Loucy (cell line): ENCODE results near the gene CHST6.

ENCODE experiments used
- H2AFZ ChIP-seq: fragments of 200-600 bp; sonication (generic); 2 replicates; pipeline ENCODE4 v1.6.0; 2016; ENCODE audit warnings: antibody characterized with exemption, mild to moderate bottlenecking, low read length, moderate library complexity
- H3F3A ChIP-seq: fragments of 200-600 bp; 2 replicates; pipeline ENCODE4 v1.6.0; 2016; ENCODE audit warnings: antibody characterized with exemption, low read depth, mild to moderate bottlenecking
- H3K27me3 ChIP-seq: fragments of 200-600 bp; sonication (generic); 2 replicates; pipeline ENCODE4 v1.6.1; 2014; ENCODE audit warnings: low read length, mild to moderate bottlenecking; ENCODE audit not compliant: insufficient read depth, poor library complexity, severe bottlenecking
- H3K36me3 ChIP-seq: fragments of 200-600 bp; sonication (generic); 2 replicates; pipeline ENCODE4 v1.6.1; 2016; ENCODE audit warnings: low read length; ENCODE audit not compliant: insufficient read depth
- H3K4me1 ChIP-seq: fragments of 200-600 bp; sonication (generic); 2 replicates; pipeline ENCODE4 v1.5.1; 2014; ENCODE audit warnings: low read length, mild to moderate bottlenecking; ENCODE audit not compliant: insufficient read depth, poor library complexity, severe bottlenecking
- H3K4me2 ChIP-seq: fragments of 200-600 bp; sonication (generic); 2 replicates; pipeline ENCODE4 v1.6.0; 2014; ENCODE audit warnings: antibody characterized with exemption, low read length, low read depth, mild to moderate bottlenecking; ENCODE audit not compliant: poor library complexity, severe bottlenecking
- H3K4me3 ChIP-seq: fragments of 200-600 bp; sonication (generic); 2 replicates; pipeline ENCODE4 v1.5.1; 2014; ENCODE audit warnings: low read length, mild to moderate bottlenecking, mixed read lengths; ENCODE audit not compliant: poor library complexity, severe bottlenecking
- H3K79me2 ChIP-seq: fragments of 200-600 bp; sonication (generic); 2 replicates; pipeline ENCODE4 v1.6.1; 2014; ENCODE audit warnings: low read length; ENCODE audit not compliant: insufficient read depth
- H3K9ac ChIP-seq: fragments of 200-600 bp; sonication (generic); 2 replicates; pipeline ENCODE4 v1.6.0; 2014; ENCODE audit warnings: mild to moderate bottlenecking, low read depth, low read length, moderate library complexity; ENCODE audit not compliant: poor library complexity, severe bottlenecking
- H3K9me2 ChIP-seq: fragments of 200-600 bp; sonication (generic); replicated peaks from 2 replicates; pipeline ENCODE4 v1.6.1; 2016; ENCODE audit warnings: low read depth, low read length, mixed read lengths
- H3K9me3 ChIP-seq: fragments of 200-600 bp; sonication (generic); 2 replicates; pipeline ENCODE4 v1.6.1; 2014; ENCODE audit warnings: mild to moderate bottlenecking, antibody characterized with exemption, low read length, low read depth; ENCODE audit not compliant: insufficient read depth
- H4K20me1 ChIP-seq: fragments of 200-600 bp; sonication (generic); 2 replicates; pipeline ENCODE4 v1.6.0; 2014; ENCODE audit warnings: antibody characterized with exemption, low read length, mild to moderate bottlenecking; ENCODE audit not compliant: insufficient read depth, poor library complexity, severe bottlenecking
- CTCF ChIP-seq: fragments of 200-600 bp; sonication (generic); conservative IDR thresholded peaks from 2 replicates; pipeline ENCODE4 v1.5.1; 2014; ENCODE audit warnings: mild to moderate bottlenecking, antibody characterized with exemption, low read length
- EZH2phosphoT487 ChIP-seq: fragments of 200-600 bp; IDR thresholded peaks from 2 replicates; pipeline ENCODE4 v1.6.1; 2018; ENCODE audit warnings: antibody characterized with exemption, mild to moderate bottlenecking, moderate library complexity, borderline replicate concordance

Gene CHST6

DNA sequence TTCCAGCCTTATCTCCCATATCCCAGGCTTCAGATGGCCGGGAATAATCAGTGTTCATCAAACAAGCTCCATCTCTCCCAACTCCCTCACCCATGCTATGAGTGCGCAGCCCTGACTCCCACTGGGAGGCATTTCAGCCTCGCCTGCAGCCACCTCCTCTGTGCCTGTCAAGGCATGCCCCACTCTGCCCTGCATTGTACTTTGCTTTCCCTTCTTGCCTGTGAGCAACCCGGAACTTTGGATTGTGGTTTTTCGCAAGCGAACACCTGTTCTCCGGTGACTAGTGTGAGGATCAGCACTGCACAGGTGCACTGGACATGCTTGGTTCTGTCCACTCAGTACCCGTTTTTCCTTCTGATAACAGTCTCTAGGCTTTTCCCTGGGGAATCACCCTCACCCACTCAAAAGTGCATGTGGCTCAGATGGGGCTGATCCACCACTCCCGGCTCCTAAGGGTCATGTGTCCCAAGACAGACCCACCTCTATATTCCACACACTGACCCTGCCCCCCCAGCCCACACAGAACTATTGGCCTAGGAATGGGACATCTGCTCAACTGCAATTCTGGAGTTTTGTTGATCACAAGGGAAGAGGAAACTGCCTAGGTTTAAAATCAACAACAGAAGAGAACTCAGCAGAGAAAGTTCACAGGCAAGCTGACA is 9.1 kb downstream of the CHST6 start:
- H3K79me2 ChIP-seq = no peaks in the 10 kb centered on the region
- H2AFZ ChIP-seq = no peak overlapping the region
- H3K9me2 ChIP-seq = no peaks in the 10 kb centered on the region
- no peak overlapping the region for H3K9ac ChIP-seq
- H3K4me3 ChIP-seq = no peak overlapping the region
- H3F3A ChIP-seq = no peaks in the 10 kb centered on the region
- no peaks in the 10 kb centered on the region for H3K4me1 ChIP-seq
- no peaks in the 10 kb centered on the region for H3K36me3 ChIP-seq
- TF ChIP-seq CTCF (no peak), EZH2phosphoT487 (no peak)
- H4K20me1 ChIP-seq = no peaks in the 10 kb centered on the region
- no peaks in the 10 kb centered on the region for H3K9me3 ChIP-seq
- no peaks in the 10 kb centered on the region for H3K27me3 ChIP-seq
- no peak overlapping the region for H3K4me2 ChIP-seq

DNA sequence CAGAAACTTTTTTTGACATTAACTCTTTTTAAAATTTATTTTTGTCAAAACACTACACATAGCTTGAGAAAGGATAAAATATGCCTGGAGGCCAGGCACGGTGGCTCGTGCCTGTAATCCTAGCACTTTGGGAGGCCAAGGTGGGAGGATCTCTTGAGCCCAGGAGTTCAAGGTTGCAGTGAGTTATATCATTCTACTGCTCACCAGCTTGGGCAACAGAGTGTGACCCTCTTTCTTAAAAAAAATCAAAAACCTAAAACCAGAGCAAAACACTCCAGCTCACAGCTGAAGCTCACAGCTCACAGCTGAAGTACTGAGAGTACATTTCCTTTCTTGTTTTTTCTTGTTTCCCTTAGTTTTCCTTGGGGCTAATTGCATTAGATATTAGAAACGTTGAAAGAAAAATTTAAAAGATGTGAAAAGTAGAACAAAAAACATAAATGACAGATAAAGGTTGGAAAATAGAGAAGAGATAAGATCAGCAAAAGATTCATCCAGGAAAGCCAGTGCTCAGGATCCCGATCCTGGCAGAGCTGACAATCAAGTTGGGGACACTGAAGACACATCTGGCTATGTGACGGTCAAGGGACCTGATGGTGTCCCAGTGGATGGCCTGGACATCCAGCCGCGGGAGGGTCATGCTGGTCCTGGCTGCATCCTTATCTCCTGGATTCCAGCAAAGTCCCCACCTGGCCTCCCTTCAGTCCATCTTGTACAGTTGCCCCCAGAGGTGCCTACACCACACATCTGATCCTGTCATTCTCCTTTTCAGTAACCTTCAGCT is 9.8 kb downstream of the CHST6 start:
- H4K20me1 ChIP-seq = no peaks in the 10 kb centered on the region
- H3K27me3 ChIP-seq = no peaks in the 10 kb centered on the region
- H3K36me3 ChIP-seq = no peaks in the 10 kb centered on the region
- H3K9me2 ChIP-seq = no peaks in the 10 kb centered on the region
- H3K4me1 ChIP-seq = no peaks in the 10 kb centered on the region
- no peak overlapping the region for H2AFZ ChIP-seq
- H3F3A ChIP-seq = no peaks in the 10 kb centered on the region
- H3K4me2 ChIP-seq = no peak overlapping the region
- TF ChIP-seq EZH2phosphoT487 (no peak), CTCF (no peak)
- no peaks in the 10 kb centered on the region for H3K79me2 ChIP-seq
- H3K4me3 ChIP-seq = no peak overlapping the region
- H3K9ac ChIP-seq = no peak overlapping the region
- no peaks in the 10 kb centered on the region for H3K9me3 ChIP-seq

- Histone ChIP-seq H3K36me3 (no peaks in the 10 kb centered on the region), H2AFZ (no peak overlapping the region), H3K4me1 (no peaks in the 10 kb centered on the region), H3K79me2 (no peaks in the 10 kb centered on the region), H3K4me3 (no peak overlapping the region), H3F3A (no peaks in the 10 kb centered on the region), H4K20me1 (no peaks in the 10 kb centered on the region), H3K9me2 (no peaks in the 10 kb centered on the region), H3K9me3 (no peaks in the 10 kb centered on the region), H3K4me2 (no peak overlapping the region), H3K9ac (no peak overlapping the region), H3K27me3 (no peaks in the 10 kb centered on the region)
- no peak for TF ChIP-seq CTCF
- no peak for TF ChIP-seq EZH2phosphoT487
These were observed 12.0 kb downstream of the CHST6 start for GRCh38 chr16:75483222-75483621.
